ENCODE data around the gene SHC3. TPM values are rescaled to one million over a fixed set of nuclear protein-coding genes. Genes with fewer than 3 reads are reported as not detected.

SHC3 gene
- total RNA-seq, 1 donor = 26.5 TPM

DNA sequence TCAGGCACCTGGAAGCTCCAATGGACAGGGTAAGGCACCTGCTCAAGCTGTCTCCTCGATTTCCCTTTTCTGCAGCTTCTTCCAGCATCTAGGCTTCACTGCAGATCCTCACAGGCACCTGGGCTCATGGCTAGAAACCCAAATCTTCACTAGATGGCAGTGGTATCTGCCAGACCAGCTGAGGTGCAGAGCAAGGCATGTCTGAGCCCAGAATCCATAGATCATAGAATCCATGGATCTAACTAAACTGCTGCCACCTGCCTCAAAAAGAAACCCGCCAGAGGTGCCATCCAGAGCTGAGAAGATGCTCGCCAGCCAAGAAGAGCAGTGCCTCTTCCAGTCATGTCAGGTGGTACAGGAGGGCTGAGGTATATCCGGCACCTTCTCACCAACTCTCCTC is 6.9 kb downstream of the SHC3 start:
- no peak for DNase-seq (ENCODE audit: low read depth)
- no peak overlapping the region for H3K4me3 ChIP-seq (ENCODE audit: low read depth, low read length)
- TF ChIP-seq, protein P1, sequence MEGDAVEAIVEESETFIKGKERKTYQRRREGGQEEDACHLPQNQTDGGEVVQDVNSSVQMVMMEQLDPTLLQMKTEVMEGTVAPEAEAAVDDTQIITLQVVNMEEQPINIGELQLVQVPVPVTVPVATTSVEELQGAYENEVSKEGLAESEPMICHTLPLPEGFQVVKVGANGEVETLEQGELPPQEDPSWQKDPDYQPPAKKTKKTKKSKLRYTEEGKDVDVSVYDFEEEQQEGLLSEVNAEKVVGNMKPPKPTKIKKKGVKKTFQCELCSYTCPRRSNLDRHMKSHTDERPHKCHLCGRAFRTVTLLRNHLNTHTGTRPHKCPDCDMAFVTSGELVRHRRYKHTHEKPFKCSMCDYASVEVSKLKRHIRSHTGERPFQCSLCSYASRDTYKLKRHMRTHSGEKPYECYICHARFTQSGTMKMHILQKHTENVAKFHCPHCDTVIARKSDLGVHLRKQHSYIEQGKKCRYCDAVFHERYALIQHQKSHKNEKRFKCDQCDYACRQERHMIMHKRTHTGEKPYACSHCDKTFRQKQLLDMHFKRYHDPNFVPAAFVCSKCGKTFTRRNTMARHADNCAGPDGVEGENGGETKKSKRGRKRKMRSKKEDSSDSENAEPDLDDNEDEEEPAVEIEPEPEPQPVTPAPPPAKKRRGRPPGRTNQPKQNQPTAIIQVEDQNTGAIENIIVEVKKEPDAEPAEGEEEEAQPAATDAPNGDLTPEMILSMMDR (IDR thresholded peaks at IDR 0.05; ENCODE audit: insufficient read depth, low read length) = no peak

DNA sequence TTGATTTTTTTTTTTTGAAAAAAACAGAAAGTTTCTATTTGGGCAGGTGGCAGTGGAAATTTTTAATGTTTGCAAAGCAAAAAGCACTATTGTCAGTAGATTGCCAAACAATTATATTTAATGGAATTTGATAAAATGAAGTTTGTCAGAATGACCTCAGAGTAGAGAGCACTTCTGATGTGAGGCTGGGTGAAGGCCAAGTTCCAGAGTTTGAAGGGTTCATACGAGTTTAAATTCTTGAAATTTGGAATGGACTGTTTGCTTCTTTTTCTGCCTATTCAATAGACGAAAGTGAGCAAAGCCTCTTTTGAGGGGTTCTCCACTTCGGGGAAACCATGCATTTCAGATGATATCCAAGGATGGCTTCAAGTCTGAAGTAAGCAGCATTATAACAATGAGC is 7.4 kb downstream of the SHC3 start:
- no peak overlapping the region for H3K4me3 ChIP-seq (ENCODE audit: low read depth, low read length)
- DNase-seq (ENCODE audit: low read depth) = peak; percentile 59
- TF ChIP-seq, protein P1 (IDR thresholded peaks at IDR 0.05; ENCODE audit: insufficient read depth, low read length) = no peak

- no peak for DNase-seq (ENCODE audit: low read depth)
- no peak overlapping the region for H3K4me3 ChIP-seq (ENCODE audit: low read depth, low read length)
- TF ChIP-seq, protein P1 (IDR thresholded peaks at IDR 0.05; ENCODE audit: insufficient read depth, low read length) = no peak
Observed at GRCh38 chr9:89168901-89169813, 9.5 kb downstream of the SHC3 start.

DNA sequence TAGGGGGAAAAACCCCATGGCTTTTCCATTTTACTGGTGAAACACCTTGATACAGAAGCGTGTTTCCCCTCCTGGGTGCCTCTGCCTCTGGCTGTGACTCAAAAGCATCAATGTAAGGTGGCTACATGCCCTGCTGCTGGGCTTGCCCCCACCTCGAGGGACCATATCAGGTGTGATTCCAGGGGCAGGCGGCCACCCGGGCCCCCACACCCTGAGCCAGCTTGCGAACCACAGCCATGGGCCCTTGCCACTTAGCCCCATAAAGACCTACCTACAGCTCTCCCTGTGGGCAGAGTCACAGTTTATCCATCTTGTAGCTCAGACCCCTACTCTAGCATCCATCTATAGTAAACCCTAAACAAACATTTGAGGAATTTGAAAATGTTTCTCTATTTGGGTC is 10.8 kb downstream of the SHC3 start:
- TF ChIP-seq, protein P1 (IDR thresholded peaks at IDR 0.05; ENCODE audit: insufficient read depth, low read length) = no peak
- H3K4me3 ChIP-seq (ENCODE audit: low read depth, low read length) = no peak overlapping the region
- DNase-seq (ENCODE audit: low read depth) = no peak

GRCh38 chr9:89166852-89167251 is 11.8 kb downstream of the SHC3 start:
- no peak overlapping the region for H3K4me3 ChIP-seq (ENCODE audit: low read depth, low read length)
- TF ChIP-seq, protein P1 (IDR thresholded peaks at IDR 0.05; ENCODE audit: insufficient read depth, low read length) = no peak
- no peak for DNase-seq (ENCODE audit: low read depth)

DNA sequence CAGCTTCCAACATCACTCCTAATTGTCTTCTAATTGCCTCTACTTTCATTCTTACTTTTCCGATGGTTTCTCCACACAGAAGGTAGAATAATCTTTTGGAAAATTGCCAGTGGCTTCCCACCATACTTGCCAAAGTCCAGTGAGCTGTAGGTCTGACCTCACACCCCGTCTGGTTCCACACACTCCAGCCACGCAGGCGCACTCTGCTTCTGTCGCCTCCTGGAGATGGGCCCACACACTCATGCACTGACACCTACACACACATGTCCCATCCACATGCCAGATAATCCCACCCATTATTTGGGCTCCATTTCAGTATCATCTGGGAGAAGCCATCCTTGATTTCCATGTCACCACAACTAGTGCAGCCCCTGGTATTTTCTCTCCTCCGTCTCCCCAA is 12.7 kb downstream of the SHC3 start:
- TF ChIP-seq, protein P1 (IDR thresholded peaks at IDR 0.05; ENCODE audit: insufficient read depth, low read length) = no peak
- peak; percentile 45 for DNase-seq (ENCODE audit: low read depth)
- H3K4me3 ChIP-seq (ENCODE audit: low read depth, low read length) = no peak overlapping the region

Data from fibroblast of the aortic adventitia (primary cell).